SK-N-SH (cell line): ENCODE results near the gene CDSN.

Experiments used
- CTCF ChIP-seq: fragments of 200-600 bp; sonication (generic); IDR thresholded peaks from 2 replicates; pipeline ENCODE4 v1.6.1; 2017; ENCODE audit warnings: antibody characterized with exemption, mild to moderate bottlenecking, moderate library complexity
- EP300 ChIP-seq, 2 experiments: IDR thresholded peaks; 2 replicates each; pipeline versions ENCODE4 v1.4.0 to v1.6.1; 2012; ENCODE audit warnings: borderline replicate concordance in 1 of 2, low read depth in 1 of 2, low read length in 1 of 2
- GABPA ChIP-seq: IDR thresholded peaks from 2 replicates; pipeline ENCODE4 v1.4.0; 2012; ENCODE audit warnings: low read depth, mild to moderate bottlenecking
- NFIC ChIP-seq: IDR thresholded peaks from 2 replicates; pipeline ENCODE4 v1.4.0; 2012; ENCODE audit warnings: borderline replicate concordance
- POLR2AphosphoS5 ChIP-seq: IDR thresholded peaks from 2 replicates; pipeline ENCODE4 v1.6.1; 2012; ENCODE audit warnings: low read depth, low read length
- RAD21 ChIP-seq: IDR thresholded peaks from 2 replicates; pipeline ENCODE4 v1.6.1; 2012; ENCODE audit warnings: mild to moderate bottlenecking, low read length
- RFX5 ChIP-seq: IDR thresholded peaks from 2 replicates; pipeline ENCODE4 v1.6.1; 2012; ENCODE audit warnings: mild to moderate bottlenecking, improper control_type of control experiment, low read length
- TAF1 ChIP-seq: IDR thresholded peaks from 2 replicates; pipeline ENCODE4 v1.6.1; 2012; ENCODE audit warnings: low read depth, mild to moderate bottlenecking, low read length, moderate library complexity, borderline replicate concordance
- USF2 ChIP-seq: fragments of 150-350 bp; IDR thresholded peaks from 2 replicates; pipeline ENCODE4 v1.6.1; 2017; ENCODE audit warnings: antibody characterized with exemption, low read length, low read depth, borderline replicate concordance

GRCh38 chr6:31076611-31077010 is 43.6 kb downstream of the CDSN start:
- TF ChIP-seq CTCF (no peak), RFX5 (no peak), POLR2AphosphoS5 (no peak), NFIC (no peak), USF2 (no peak), TAF1 (no peak), EP300 (IDR thresholded peaks at IDR 0.05; ENCODE audit: borderline replicate concordance in 1 of 2, low read depth in 1 of 2, low read length in 1 of 2) (no peak), RAD21 (no peak), GABPA (no peak)
